IMR-90 (cell line): ENCODE measurements around the gene FAAP20. TPM values are rescaled to one million over a fixed set of nuclear protein-coding genes. Genes with fewer than 3 reads are reported as not detected.

ENCODE experiments used
- ATAC-seq: fragments of 200-7000 bp; cut with Tn5 transposase; 2 replicates; pipeline ENCODE4 v1.9.1; 2020; ENCODE audit warnings: low read depth, mild to moderate bottlenecking, moderate library complexity
- BruUV-seq: library from RNA; stranded (reverse); fragments of 400-500 nt; replicated peaks from 2 replicates; lab custom pipeline; 2021; lab: Mats Ljungman, UMichigan
- CTCF ChIA-PET: fragments of 300-600 bp; formaldehyde crosslinking; extraction: SDS; loops from one replicate; lab custom pipeline; 2021; ENCODE audit warnings: antibody characterized with exemption; lab: Yijun Ruan, JAX
- POLR2A ChIA-PET: fragments of 300-600 bp; sonication (Branson Sonifier 250); formaldehyde crosslinking; loops from one replicate; lab custom pipeline; 2022; ENCODE audit warnings: antibody characterized with exemption; ENCODE audit not compliant: unreplicated experiment; lab: Charles Lee
- DNase-seq: peaks from one replicate; pipeline ENCODE4 v3.0.0; 2013
- H2AFZ ChIP-seq: replicated peaks from 2 replicates; pipeline ENCODE3; 2013; ENCODE audit warnings: low read length, mild to moderate bottlenecking; ENCODE audit not compliant: poor library complexity
- H2AK5ac ChIP-seq: 2 replicates; pipeline ENCODE4 v1.6.1; 2013; ENCODE audit warnings: low read depth, low read length, inconsistent platforms
- H2AK9ac ChIP-seq: replicated peaks from 2 replicates; pipeline ENCODE3; 2013; ENCODE audit warnings: mild to moderate bottlenecking, low read depth, low read length, moderate library complexity; ENCODE audit not compliant: poor library complexity
- H2BK120ac ChIP-seq: 2 replicates; pipeline ENCODE4 v1.6.1; 2013; ENCODE audit warnings: low read depth, low read length, inconsistent platforms
- H2BK15ac ChIP-seq: 3 replicates; pipeline ENCODE4 v1.6.1; 2013; ENCODE audit warnings: low read depth, low read length, inconsistent platforms
- H2BK20ac ChIP-seq: 2 replicates; pipeline ENCODE4 v1.6.1; 2013; ENCODE audit warnings: low read depth, mild to moderate bottlenecking, inconsistent platforms, low read length, moderate library complexity
- H2BK5ac ChIP-seq: 2 replicates; pipeline ENCODE4 v1.6.1; 2013; ENCODE audit warnings: mild to moderate bottlenecking, low read depth, low read length, inconsistent platforms; ENCODE audit not compliant: poor library complexity, severe bottlenecking
- H3K14ac ChIP-seq: replicated peaks from 2 replicates; pipeline ENCODE4 v1.6.1; 2013; ENCODE audit warnings: low read depth, low read length, inconsistent platforms
- H3K18ac ChIP-seq: 2 replicates; pipeline ENCODE4 v1.6.1; 2013; ENCODE audit warnings: low read depth, low read length, control low read depth
- H3K23ac ChIP-seq: 2 replicates; pipeline ENCODE4 v1.6.1; 2013; ENCODE audit warnings: low read depth, low read length, inconsistent platforms
- H3K27ac ChIP-seq: 2 replicates; pipeline ENCODE4 v1.5.1; 2013; ENCODE audit warnings: mild to moderate bottlenecking, control low read depth, low read length; ENCODE audit not compliant: insufficient read depth
- H3K27me3 ChIP-seq: 2 replicates; pipeline ENCODE4 v1.6.1; 2013; ENCODE audit warnings: low read length; ENCODE audit not compliant: control insufficient read depth, insufficient read depth
- H3K36me3 ChIP-seq: 2 replicates; pipeline ENCODE4 v1.6.1; 2013; ENCODE audit warnings: low read length, mixed read lengths; ENCODE audit not compliant: control insufficient read depth, insufficient read depth
- H3K4ac ChIP-seq: 2 replicates; pipeline ENCODE4 v1.6.1; 2013; ENCODE audit warnings: low read depth, low read length, inconsistent platforms
- H3K4me1 ChIP-seq: 2 replicates; pipeline ENCODE4 v1.6.1; 2013; ENCODE audit warnings: low read length, mixed read lengths; ENCODE audit not compliant: control insufficient read depth, insufficient read depth
- H3K4me2 ChIP-seq: 2 replicates; pipeline ENCODE4 v1.6.1; 2013; ENCODE audit warnings: low read depth, mild to moderate bottlenecking, control low read depth, low read length, moderate library complexity
- H3K4me3 ChIP-seq: 2 replicates; pipeline ENCODE4 v1.5.1; 2013; ENCODE audit warnings: low read depth, mild to moderate bottlenecking, control low read depth, low read length, moderate library complexity; ENCODE audit not compliant: insufficient read depth
- H3K56ac ChIP-seq: 2 replicates; pipeline ENCODE4 v1.6.1; 2013; ENCODE audit warnings: low read length, inconsistent platforms; ENCODE audit not compliant: insufficient read depth; ENCODE audit errors: extremely low read depth
- H3K79me1 ChIP-seq, 2 experiments: 2 replicates each; pipeline ENCODE4 v1.6.1; 2013; ENCODE audit warnings: low read length in 2 of 2, inconsistent platforms in 1 of 2, low read depth in 1 of 2
- H3K9ac ChIP-seq: 2 replicates; pipeline ENCODE4 v1.6.1; 2013; ENCODE audit warnings: low read depth, low read length, control low read depth
- H3K9me1 ChIP-seq: 2 replicates; pipeline ENCODE4 v1.6.1; 2013; ENCODE audit warnings: low read length, inconsistent platforms; ENCODE audit not compliant: insufficient read depth
- H3K9me3 ChIP-seq: 2 replicates; pipeline ENCODE4 v1.6.1; 2013; ENCODE audit warnings: low read length; ENCODE audit not compliant: control insufficient read depth, insufficient read depth
- H4K20me1 ChIP-seq: 2 replicates; pipeline ENCODE4 v1.6.1; 2013; ENCODE audit warnings: low read length, inconsistent platforms; ENCODE audit not compliant: insufficient read depth
- H4K5ac ChIP-seq: 2 replicates; pipeline ENCODE4 v1.6.1; 2013; ENCODE audit warnings: mild to moderate bottlenecking, low read depth, low read length, control low read depth
- H4K8ac ChIP-seq, 2 experiments: 2 replicates each; pipeline ENCODE4 v1.6.1; 2013; ENCODE audit warnings: low read depth in 2 of 2, low read length in 2 of 2, control low read depth in 1 of 2, inconsistent platforms in 1 of 2
- H4K91ac ChIP-seq: 2 replicates; pipeline ENCODE4 v1.6.1; 2013; ENCODE audit warnings: low read depth, low read length, inconsistent platforms; ENCODE audit not compliant: insufficient read depth
- BHLHE40 ChIP-seq: fragments of 150-350 bp; IDR thresholded peaks from 2 replicates; pipeline ENCODE4 v1.6.1; 2016; ENCODE audit warnings: mild to moderate bottlenecking, low read depth, low read length
- CTCF ChIP-seq: conservative IDR thresholded peaks from 2 replicates; pipeline ENCODE4 v1.5.1; 2012; ENCODE audit warnings: mild to moderate bottlenecking, low read depth, low read length, improper control_type of control experiment
- FOS ChIP-seq: fragments of 150-350 bp; IDR thresholded peaks from 2 replicates; pipeline ENCODE4 v1.6.1; 2016; ENCODE audit warnings: low read depth, low read length
- MAZ ChIP-seq: IDR thresholded peaks from 2 replicates; pipeline ENCODE4 v1.6.1; 2012; ENCODE audit warnings: low read depth, mild to moderate bottlenecking, low read length, improper control_type of control experiment, moderate library complexity, borderline replicate concordance
- RAD21 ChIP-seq: IDR thresholded peaks from 2 replicates; pipeline ENCODE4 v1.6.1; 2012; ENCODE audit warnings: low read length, improper control_type of control experiment
- WGBS, 2 experiments: methylation state at CpG; one replicate each; pipeline versions ENCODE4 v1.1.5 to v1.1.7; 2013; ENCODE audit warnings: missing lambda C conversion rate in 2 of 2; ENCODE audit not compliant: insufficient read length in 1 of 2; ENCODE audit errors: extremely low coverage in 2 of 2; 5-methylcytosine and 5-hydroxymethylcytosine counted together
- dilution Hi-C: fragments of 300-500 bp; cut with HindIII; formaldehyde crosslinking; loops from one replicate; pipeline ENCODE4 v1.14.3; 2018; ENCODE audit warnings: low sequenced_read_pairs; ENCODE audit not compliant: unreplicated experiment
- in situ Hi-C: fragments of 300-500 bp; cut with MboI; formaldehyde crosslinking; loops from 3 replicates; pipeline ENCODE4 v1.14.3; 2019; ENCODE audit warnings: low sequenced_read_pairs, inconsistent platforms, mixed read lengths
- intact Hi-C: fragments of 100-400 bp; cut with micrococcal nuclease; formaldehyde crosslinking; loops from 2 replicates; pipeline ENCODE4 v1.10.0; 2022
- polyA plus RNA-seq, 3 experiments: library from polyadenylated mRNA; depleted of rRNA; stranded (reverse); fragments of >200 nt; gene quantifications; 2 replicates each; pipeline ENCODE4 v1.2.3, GENCODE V29; 2012; ENCODE audit warnings: low replicate concordance in 1 of 3
- total RNA-seq: library from RNA; depleted of rRNA; stranded (reverse); fragments of >200 nt; gene quantifications from 2 replicates; pipeline ENCODE4 v1.2.3, GENCODE V29; 2012

FAAP20 gene
- total and polyA plus RNA-seq, 2 of the 4 experiments (the other 2 are of a cell fraction), result 6.5 to 31.5 TPM

- H4K91ac ChIP-seq, result peak overlapping the region; percentile 98
- H3K4me3 ChIP-seq, result no peak overlapping the region
- in situ Hi-C loops, result no loop called here
- dilution Hi-C loops, result no loop called here
- peak overlapping the region; percentile 94; the same call in 2 of the 3 replicates for H2BK15ac ChIP-seq
- peaks cover 0 to 20% of the 10 kb centered on the region in 2 experiments; a peak in 3 of 4 replicates for H3K79me1 ChIP-seq
- 27% methylated on average over 3 of the region's 21 CpGs; no CpG with 5 or more reads in 1 of the 2 experiments for WGBS, 2 experiments
- H3K36me3 ChIP-seq, result no peaks in the 10 kb centered on the region
- peak overlapping the region; percentile 85 for H3K9ac ChIP-seq
- H3K27me3 ChIP-seq, result no peaks in the 10 kb centered on the region
- peaks cover 27% of the 10 kb centered on the region for H3K4me1 ChIP-seq
- H3K14ac ChIP-seq, result peak overlapping the region; percentile 99
- H4K8ac ChIP-seq, result peak overlapping the region; percentile 99
- ATAC-seq (no peak), DNase-seq (no peak)
- peak overlapping the region; percentile 100 for H2AK9ac ChIP-seq
- no peaks in the 10 kb centered on the region for H3K9me3 ChIP-seq
- H2BK5ac ChIP-seq, result peak overlapping the region; percentile 95
- H2BK120ac ChIP-seq, result peak overlapping the region; percentile 96
- peak overlapping the region; percentile 74 for H3K56ac ChIP-seq
- intact Hi-C loops, result loop anchor here (1.0 kb wide), 1 partner anchor 13 kb away; no protein-coding TSS in a partner anchor
- peak overlapping the region; percentile 92 for H4K5ac ChIP-seq
- peak overlapping the region; percentile 81 for H2BK20ac ChIP-seq
- peak overlapping the region; percentile 99 for H3K23ac ChIP-seq
- ChIA-PET POLR2A (interaction anchor here (1.0 kb wide), 1 partner anchor 13 kb away, joined by 3 read pairs; the partner anchor contains the start of gene SKI), CTCF (no interaction called here)
- H3K9me1 ChIP-seq, result peaks cover 7% of the 10 kb centered on the region; the same call in 1 of the 2 replicates
- H2AK5ac ChIP-seq, result peak overlapping the region; percentile 99
- H3K18ac ChIP-seq, result peak overlapping the region; percentile 91
- no peak overlapping the region for H3K4me2 ChIP-seq
- H4K20me1 ChIP-seq, result no peaks in the 10 kb centered on the region; the same call in 1 of the 2 replicates
- H2AFZ ChIP-seq, result peak overlapping the region; percentile 85
- TF ChIP-seq MAZ (0 out of 2 replicates have a peak, but pooled peaks have one; percentile 5), FOS (no peak), CTCF (no peak), RAD21 (no peak), BHLHE40 (no peak)
- peak overlapping the region; percentile 100 for H3K4ac ChIP-seq
- no TSS peak for BruUV-seq
- peak overlapping the region; percentile 99 for H3K27ac ChIP-seq
These were observed 20.1 kb upstream of the FAAP20 start for GRCh38 chr1:2214541-2215241.
